ENCODE data around the gene TMF1.

The TMF1 gene

DNA sequence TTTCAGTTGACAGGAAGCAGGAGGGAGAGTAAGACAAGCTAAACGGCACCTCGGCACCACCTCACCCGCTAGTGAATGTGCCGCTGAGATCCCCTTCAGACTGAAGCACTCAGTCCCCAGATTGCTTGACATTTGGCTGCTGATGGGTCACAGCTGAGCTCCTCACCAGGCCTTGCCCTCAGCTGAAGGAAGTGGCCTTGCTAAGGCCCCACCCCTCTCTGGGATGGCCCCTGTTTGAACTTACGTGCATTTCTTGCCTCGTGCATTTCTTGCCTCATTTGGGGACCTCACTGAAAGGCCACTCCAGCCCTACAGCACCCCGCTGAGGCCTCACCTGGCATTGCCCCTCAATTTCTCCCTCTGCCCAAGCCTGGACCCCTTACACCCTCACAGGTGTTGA, 78.5 kb downstream of the TMF1 start:
- no peak for TF ChIP-seq JUND (IDR thresholded peaks at IDR 0.05; ENCODE audit: low read depth)
- in situ Hi-C loops (cut with HindIII; ENCODE audit: low pct_unique_long_range_greater_than_20kb, low sequenced_read_pairs) = no loop called here
- no peak for DNase-seq (ENCODE audit: low read depth in 1 of 2, low spot score in 1 of 2)

DNA sequence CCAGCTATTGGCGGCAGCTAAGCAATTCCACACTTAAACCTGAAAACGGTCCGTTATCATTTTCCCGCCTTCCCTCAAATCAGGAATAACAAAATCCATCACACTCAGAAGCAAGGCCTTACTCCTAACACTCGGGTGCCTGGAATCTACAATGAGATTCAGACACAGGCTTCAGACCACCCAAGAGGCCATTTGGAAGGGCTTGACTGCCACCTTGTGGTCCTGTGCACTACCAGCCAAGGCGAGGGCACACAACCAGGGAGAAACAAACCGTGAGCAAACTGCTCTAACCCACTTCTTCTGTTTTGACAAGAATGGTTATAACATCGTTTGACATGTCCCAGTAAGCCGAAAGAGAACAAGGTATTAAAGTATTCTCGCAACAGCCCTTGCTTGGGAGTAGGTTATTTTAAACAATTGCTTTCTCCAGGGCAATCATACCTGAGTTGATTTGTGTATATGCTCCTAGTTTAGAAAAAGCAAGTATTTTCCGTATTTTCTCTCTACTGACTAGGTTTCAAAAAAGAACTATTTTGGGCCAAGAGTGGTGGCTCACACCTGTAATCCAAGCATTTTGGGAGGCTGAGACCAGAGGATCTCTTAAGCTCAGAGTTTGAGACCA, 79.7 kb downstream of the TMF1 start:
- in situ Hi-C loops (cut with HindIII; ENCODE audit: low pct_unique_long_range_greater_than_20kb, low sequenced_read_pairs) = no loop called here
- DNase-seq (ENCODE audit: low read depth in 1 of 2, low spot score in 1 of 2) = peak; percentile 8 to 58
- no peak for TF ChIP-seq JUND (IDR thresholded peaks at IDR 0.05; ENCODE audit: low read depth)

All from T47D (cell line).